EH (cell line): ENCODE results near the gene HADHA.

ENCODE experiments used
- DNase-seq: peaks from one replicate; pipeline ENCODE4 v3.0.0-alpha.2; 2015; ENCODE audit warnings: low read depth

Gene HADHA

GRCh38 chr2:26173776-26174482 lies 70.5 kb downstream of the HADHA start:
- no peak for DNase-seq

GRCh38 chr2:26172871-26173775 lies 71.3 kb downstream of the HADHA start, which contains the start of gene GAREM2:
GAREM2 (plus strand) TSS chr2:26173088; CDS start chr2:26173221, 133 bp downstream.
- DNase-seq: no peak

GRCh38 chr2:26172189-26172870 lies 72.1 kb downstream of the HADHA start:
- no peak for DNase-seq

- DNase-seq: no peak
Observed at GRCh38 chr2:26170795-26171194, 73.6 kb downstream of the HADHA start.

GRCh38 chr2:26169681-26170414 lies 74.6 kb downstream of the HADHA start:
- no peak for DNase-seq

GRCh38 chr2:26169226-26169625 lies 75.2 kb downstream of the HADHA start:
- no peak for DNase-seq

GRCh38 chr2:26168785-26169184 lies 75.6 kb downstream of the HADHA start:
- no peak for DNase-seq

- DNase-seq: peak; percentile 28
Observed at GRCh38 chr2:26166541-26166940, 77.9 kb downstream of the HADHA start.

GRCh38 chr2:26165403-26165802 lies 79.0 kb downstream of the HADHA start:
- no peak for DNase-seq

- no peak for DNase-seq
Observed at GRCh38 chr2:26164641-26165211, 79.7 kb downstream of the HADHA start.

GRCh38 chr2:26164231-26164630 lies 80.2 kb downstream of the HADHA start:
- no peak for DNase-seq

- DNase-seq: no peak
Observed at GRCh38 chr2:26162963-26163362, 81.5 kb downstream of the HADHA start.

GRCh38 chr2:26161926-26162325 lies 82.5 kb downstream of the HADHA start:
- DNase-seq: no peak

GRCh38 chr2:26157580-26157979 lies 86.9 kb downstream of the HADHA start:
- no peak for DNase-seq

GRCh38 chr2:26150243-26150642 lies 94.2 kb downstream of the HADHA start:
- no peak for DNase-seq

- peak; percentile 46 for DNase-seq
Observed at GRCh38 chr2:26148501-26148900, 95.9 kb downstream of the HADHA start.

GRCh38 chr2:26144953-26145680 lies 99.3 kb downstream of the HADHA start:
- DNase-seq: peak; percentile 69

- no peak for DNase-seq
Observed at GRCh38 chr2:26144031-26144430, 100.4 kb downstream of the HADHA start.

GRCh38 chr2:26141145-26141769 lies 103.2 kb downstream of the HADHA start:
- no peak for DNase-seq
